Right atrium auricular region (tissue), 2 donors: ENCODE measurements around the gene OTOP1. TPM values are rescaled to one million over a fixed set of nuclear protein-coding genes. Genes with fewer than 3 reads are reported as not detected.
"Not testable (repeated sequence)": the region's sequence is repeated elsewhere in the genome, so short reads cannot be mapped to it uniquely, and the experiment has no call there.

Experiments used
- DNase-seq: peaks from one replicate; pipeline ENCODE4 v3.0.0-alpha.2; 2019; ENCODE audit warnings: low spot score
- H3K27ac ChIP-seq, 2 donors: fragments of 200-600 bp; sonication (generic); 1 replicate in 1 of 2; 2 replicates in 1 of 2; pipeline ENCODE4 v1.5.1; 2016 to 2019
- H3K27me3 ChIP-seq, 2 donors: fragments of 200-600 bp; sonication (generic); one replicate each; pipeline versions ENCODE4 v1.5.1 to v1.6.0; 2017 to 2019
- H3K36me3 ChIP-seq: fragments of 200-600 bp; sonication (generic); one replicate; pipeline ENCODE4 v1.5.1; 2016
- H3K4me1 ChIP-seq, 2 donors: fragments of 200-600 bp; sonication (generic); one replicate each; pipeline versions ENCODE4 v1.5.1 to v1.6.0; 2017 to 2019
- H3K4me3 ChIP-seq, 2 donors: fragments of 200-600 bp; sonication (generic); 1 replicate in 1 of 2; 2 replicates in 1 of 2; pipeline ENCODE4 v1.5.1; 2017 to 2019; ENCODE audit warnings: mild to moderate bottlenecking in 1 of 2, moderate library complexity in 1 of 2
- H3K9me3 ChIP-seq, 2 donors: fragments of 200-600 bp; sonication (generic); one replicate each; pipeline ENCODE4 v1.5.1; 2019
- CTCF ChIP-seq, 2 donors: fragments of 200-600 bp; sonication (generic); IDR thresholded peaks; one replicate each; pipeline ENCODE4 v1.5.1; 2019; ENCODE audit warnings: antibody characterized with exemption in 2 of 2
- total RNA-seq, 2 donors: library from RNA; depleted of rRNA; stranded (reverse); fragments of >200 nt; gene quantifications; one replicate each; pipeline ENCODE4 v1.1.0, GENCODE V29; 2016

Gene OTOP1
- total RNA-seq, 2 donors from 2014 or later = not detected

DNA sequence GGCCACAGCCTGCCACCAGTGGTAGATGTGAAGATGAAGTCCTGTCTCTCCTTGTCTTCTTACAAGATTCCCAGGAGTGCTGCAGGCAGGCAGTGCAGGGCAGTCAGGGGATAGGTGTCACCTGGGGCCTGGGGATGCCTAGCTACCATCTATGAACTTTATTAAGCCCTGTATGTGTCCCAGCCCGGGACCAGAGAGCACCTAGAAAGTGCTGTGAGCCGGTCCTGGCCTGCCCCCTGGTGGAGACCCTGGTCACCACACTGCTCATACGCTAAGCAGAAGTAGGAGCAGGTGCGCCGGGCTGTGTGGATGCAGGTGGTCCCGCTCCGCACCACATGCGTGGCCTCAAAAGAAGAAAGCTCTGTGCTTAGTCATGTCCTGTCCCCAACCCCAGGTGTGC is 81.1 kb downstream of the OTOP1 start:
- H3K27me3 ChIP-seq, H3K4me3 ChIP-seq, H3K9me3 ChIP-seq, H3K4me1 ChIP-seq, H3K36me3 ChIP-seq, H3K27ac ChIP-seq, DNase-seq: not testable (repeated sequence)
- TF ChIP-seq CTCF (IDR thresholded peaks at IDR 0.05) = peak in 1 of 2 donors; percentile 10

- not testable (repeated sequence) for H3K4me3 ChIP-seq, H3K36me3 ChIP-seq, H3K9me3 ChIP-seq, H3K27me3 ChIP-seq, DNase-seq, H3K4me1 ChIP-seq, H3K27ac ChIP-seq
Measured at GRCh38 chr4:4143376-4143775, 83.4 kb downstream of the OTOP1 start.

DNA sequence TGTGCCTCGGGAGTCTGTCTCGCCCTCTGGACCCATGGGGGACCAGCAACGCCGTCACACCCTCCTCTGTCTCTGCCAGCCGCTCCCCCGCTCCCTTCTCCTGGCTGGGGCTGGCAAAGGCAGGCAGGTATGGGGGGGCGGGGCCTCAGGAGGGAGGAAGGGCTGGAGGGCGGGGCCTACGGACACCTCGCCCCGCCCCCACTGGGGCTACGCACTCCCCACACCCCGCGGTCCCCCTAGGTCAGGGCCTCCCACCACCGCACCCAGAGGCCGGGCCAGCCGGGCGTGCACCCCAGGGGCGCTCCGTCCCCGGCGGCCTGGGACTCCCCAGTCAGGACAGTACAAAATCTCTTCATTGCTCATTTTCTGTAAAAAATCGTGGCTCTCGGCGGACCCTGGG is 84.0 kb downstream of the OTOP1 start:
- H3K4me3 ChIP-seq, H3K27me3 ChIP-seq, DNase-seq: not testable (repeated sequence)

DNA sequence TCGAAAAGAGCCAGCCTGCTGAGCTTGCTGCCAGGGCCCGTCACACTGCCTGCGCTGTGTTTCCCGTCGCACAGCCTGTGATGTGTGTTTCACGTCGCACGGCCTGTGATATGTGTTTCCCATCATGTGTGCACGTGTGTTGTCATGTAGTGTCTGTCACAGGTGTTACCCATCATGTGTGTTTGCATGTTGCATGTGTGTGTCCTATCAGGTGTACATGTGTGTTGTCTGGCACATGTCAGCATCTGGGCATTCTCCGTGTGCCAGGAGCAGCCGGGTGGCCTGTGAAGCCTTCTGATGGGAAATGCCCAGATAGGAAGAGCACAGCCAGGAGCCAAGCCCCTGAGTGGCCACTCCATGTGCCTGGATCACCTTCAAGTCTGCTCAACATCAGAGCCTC is 85.5 kb downstream of the OTOP1 start:
- H3K4me1 ChIP-seq, H3K9me3 ChIP-seq, DNase-seq, H3K27ac ChIP-seq, H3K4me3 ChIP-seq, H3K27me3 ChIP-seq, H3K36me3 ChIP-seq: not testable (repeated sequence)

More for the DNA sequence above, 84.0 kb downstream of the OTOP1 start:
- H3K9me3 ChIP-seq, H3K27ac ChIP-seq, H3K4me1 ChIP-seq, H3K36me3 ChIP-seq: not testable (repeated sequence)

Other genes with a start within 250 kb of the OTOP1 start
- gene TMEM128, start 21.3 kb upstream of the OTOP1 start, total RNA-seq = 10 to 100 TPM; 14.5 to 14.9 TPM
- gene LYAR, start 63.2 kb upstream of the OTOP1 start, total RNA-seq = 10 to 100 TPM; 14.2 to 20.8 TPM
- gene ZBTB49, start 63.3 kb upstream of the OTOP1 start, total RNA-seq = 10 to 100 TPM in 1 of 2 donors, 1 to 10 TPM in 1; 4.7 to 12.9 TPM
- 10 to 100 TPM; 14.4 to 19.6 TPM for gene NSG1, start 160.2 kb upstream of the OTOP1 start, total RNA-seq